Measurements from ENCODE around the gene STAMBPL1.

DNA sequence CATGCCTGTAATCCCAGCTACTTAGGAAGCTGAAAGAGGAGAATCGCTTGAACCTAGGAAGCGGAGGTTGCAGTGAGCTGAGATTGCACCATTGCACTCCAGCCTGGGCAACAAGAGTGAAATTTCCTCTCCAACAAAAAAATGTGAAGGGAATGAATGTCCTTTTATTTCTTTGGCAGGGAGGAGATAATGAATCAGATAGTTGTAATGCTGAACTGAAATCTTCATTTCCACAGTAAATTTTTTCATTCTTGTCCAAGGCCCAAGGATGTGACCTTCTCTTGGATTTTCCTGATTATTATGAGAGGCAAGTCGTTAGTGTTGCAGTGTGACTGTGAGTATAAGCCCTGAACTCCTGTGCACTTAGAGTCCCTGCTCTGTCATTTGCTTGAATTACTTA, 13.6 kb downstream of the STAMBPL1 start:
- TF ChIP-seq POLR2A (IDR thresholded peaks at IDR 0.05; ENCODE audit: low read length), result no peak
- TF ChIP-seq GATA1 (IDR thresholded peaks at IDR 0.05; ENCODE audit: low read depth, low read length), result no peak
